H9 (cell line): Measurements from ENCODE around the gene LRRTM2. TPM values are rescaled to one million over a fixed set of nuclear protein-coding genes. Genes with fewer than 3 reads are reported as not detected.
A peak's percentile ranks its signal among the peaks of the same experiment; 100 is the strongest.

Experiments
- DNase-seq: peaks from one replicate; pipeline ENCODE4 v3.0.0-alpha.2; 2017
- H2AFZ ChIP-seq: one replicate; pipeline ENCODE4 v1.6.1; 2013; ENCODE audit warnings: mild to moderate bottlenecking, low read length, control low read depth, moderate library complexity
- H2AK5ac ChIP-seq: 2 replicates; pipeline ENCODE4 v1.6.1; 2013; ENCODE audit warnings: low read length, control low read depth, mixed read lengths; ENCODE audit not compliant: insufficient read length
- H2BK120ac ChIP-seq: one replicate; pipeline ENCODE4 v1.6.1; 2013; ENCODE audit warnings: low read depth, mild to moderate bottlenecking, low read length, control low read depth, inconsistent platforms; ENCODE audit not compliant: poor library complexity, severe bottlenecking
- H2BK12ac ChIP-seq: 2 replicates; pipeline ENCODE4 v1.6.1; 2013; ENCODE audit warnings: low read length, control low read depth, mixed read lengths, low read depth; ENCODE audit not compliant: insufficient read length
- H2BK15ac ChIP-seq: 2 replicates; pipeline ENCODE4 v1.6.1; 2013; ENCODE audit warnings: low read depth, low read length, control low read depth
- H2BK20ac ChIP-seq: one replicate; pipeline ENCODE4 v1.6.1; 2013; ENCODE audit warnings: low read depth, mild to moderate bottlenecking, low read length, control low read depth, inconsistent platforms; ENCODE audit not compliant: poor library complexity, severe bottlenecking
- H2BK5ac ChIP-seq: 2 replicates; pipeline ENCODE4 v1.6.1; 2013; ENCODE audit warnings: low read length, control low read depth, mixed read lengths; ENCODE audit not compliant: insufficient read length
- H3K14ac ChIP-seq: 2 replicates; pipeline ENCODE4 v1.6.1; 2013; ENCODE audit warnings: low read length, control low read depth; ENCODE audit not compliant: insufficient read depth
- H3K18ac ChIP-seq: 2 replicates; pipeline ENCODE4 v1.6.1; 2013; ENCODE audit warnings: low read depth, mild to moderate bottlenecking, mixed read lengths, low read length, control low read depth; ENCODE audit not compliant: insufficient read length
- H3K23ac ChIP-seq: 2 replicates; pipeline ENCODE4 v1.6.1; 2013; ENCODE audit warnings: low read length, control low read depth, mixed read lengths, low read depth; ENCODE audit not compliant: insufficient read length
- H3K23me2 ChIP-seq: 2 replicates; pipeline ENCODE4 v1.6.1; 2013; ENCODE audit warnings: low read depth, mild to moderate bottlenecking, mixed read lengths, low read length, control low read depth; ENCODE audit not compliant: insufficient read length, poor library complexity, severe bottlenecking
- H3K27ac ChIP-seq: 2 replicates; pipeline ENCODE4 v1.5.1; 2013; ENCODE audit warnings: low read length, control low read depth, mixed read lengths, low read depth; ENCODE audit not compliant: insufficient read length
- H3K27me3 ChIP-seq: 2 replicates; pipeline ENCODE4 v1.6.1; 2013; ENCODE audit warnings: low read length, control low read depth, inconsistent platforms; ENCODE audit not compliant: insufficient read depth
- H3K4ac ChIP-seq: 2 replicates; pipeline ENCODE4 v1.6.1; 2013; ENCODE audit warnings: low read depth, mild to moderate bottlenecking, control low read depth, inconsistent platforms, low read length, moderate library complexity
- H3K4me1 ChIP-seq: 2 replicates; pipeline ENCODE4 v1.6.1; 2013; ENCODE audit warnings: low read length, control low read depth, inconsistent platforms; ENCODE audit not compliant: insufficient read depth
- H3K4me2 ChIP-seq: 2 replicates; pipeline ENCODE4 v1.6.1; 2013; ENCODE audit warnings: low read length, control low read depth, mixed read lengths; ENCODE audit not compliant: insufficient read length, insufficient read depth
- H3K56ac ChIP-seq: 2 replicates; pipeline ENCODE4 v1.6.1; 2013; ENCODE audit warnings: low read depth, mild to moderate bottlenecking, mixed read lengths, low read length, control low read depth; ENCODE audit not compliant: insufficient read length
- H3K79me1 ChIP-seq: 2 replicates; pipeline ENCODE4 v1.6.1; 2013; ENCODE audit warnings: low read depth, mild to moderate bottlenecking, moderate library complexity, low read length, control low read depth, inconsistent platforms; ENCODE audit not compliant: insufficient read depth, poor library complexity, severe bottlenecking
- H3K79me2 ChIP-seq: 2 replicates; pipeline ENCODE4 v1.6.1; 2013; ENCODE audit warnings: low read length, control low read depth, inconsistent platforms; ENCODE audit not compliant: insufficient read depth
- H3K9ac ChIP-seq: 2 replicates; pipeline ENCODE4 v1.6.1; 2013; ENCODE audit warnings: low read length, control low read depth, mixed read lengths; ENCODE audit not compliant: insufficient read length; ENCODE audit errors: extremely low read depth
- H3K9me3 ChIP-seq: one replicate; pipeline ENCODE4 v1.6.1; 2013; ENCODE audit warnings: low read depth, low read length, inconsistent platforms; ENCODE audit not compliant: control insufficient read depth
- H3T11ph ChIP-seq: one replicate; pipeline ENCODE4 v1.6.1; 2013; ENCODE audit warnings: mild to moderate bottlenecking, low read length, control low read depth, inconsistent platforms
- H4K20me1 ChIP-seq: one replicate; pipeline ENCODE4 v1.6.1; 2013; ENCODE audit not compliant: control insufficient read depth, insufficient read length, insufficient read depth
- H4K5ac ChIP-seq: 2 replicates; pipeline ENCODE4 v1.6.1; 2013; ENCODE audit warnings: low read depth, mild to moderate bottlenecking, mixed read lengths, low read length, control low read depth; ENCODE audit not compliant: insufficient read length
- H4K8ac ChIP-seq: replicated peaks from 2 replicates; pipeline ENCODE4 v1.6.1; 2013; ENCODE audit warnings: low read length, control low read depth, mixed read lengths, low read depth; ENCODE audit not compliant: insufficient read length
- H4K91ac ChIP-seq: 2 replicates; pipeline ENCODE4 v1.6.1; 2013; ENCODE audit warnings: low read depth, mild to moderate bottlenecking, moderate library complexity, mixed read lengths, low read length, control low read depth; ENCODE audit not compliant: insufficient read length
- H3K27ac Mint-ChIP-seq, 3 experiments: 2 replicates in 2 of 3; 3 replicates in 1 of 3; pipeline ENCODE4 v1.8.0; 2020 to 2021; ENCODE audit warnings: mixed read lengths in 3 of 3, mild to moderate bottlenecking in 1 of 3, moderate library complexity in 1 of 3
- H3K27me3 Mint-ChIP-seq: 2 replicates; pipeline ENCODE4 v1.8.0; 2021; ENCODE audit warnings: low read depth, mild to moderate bottlenecking, moderate library complexity, mixed read lengths
- H3K36me3 Mint-ChIP-seq, 3 experiments: 2 replicates in 2 of 3; 3 replicates in 1 of 3; pipeline ENCODE4 v1.8.0; 2020 to 2021; ENCODE audit warnings: low read depth in 3 of 3, mixed read lengths in 3 of 3; ENCODE audit not compliant: insufficient read depth in 1 of 3
- H3K4me1 Mint-ChIP-seq, 2 experiments: 2 replicates each; pipeline ENCODE4 v1.8.0; 2020; ENCODE audit warnings: mixed read lengths in 2 of 2
- H3K4me3 Mint-ChIP-seq, 2 experiments: 2 replicates in 1 of 2; 3 replicates in 1 of 2; pipeline ENCODE4 v1.8.0; 2020 to 2021; ENCODE audit warnings: mild to moderate bottlenecking in 2 of 2, mixed read lengths in 2 of 2, moderate library complexity in 1 of 2
- H3K9me3 Mint-ChIP-seq, 2 experiments: 2 replicates in 1 of 2; 3 replicates in 1 of 2; pipeline ENCODE4 v1.8.0; 2020; ENCODE audit warnings: mild to moderate bottlenecking in 2 of 2, mixed read lengths in 2 of 2, moderate library complexity in 1 of 2
- WGBS: extraction: QIAGEN DNeasy Blood & Tissue Kit; methylation state at CpG from one replicate; pipeline ENCODE4 v1.1.7; 2013; ENCODE audit warnings: missing lambda C conversion rate, low lambda C conversion rate, mixed read lengths; ENCODE audit not compliant: insufficient read length; ENCODE audit errors: extremely low coverage; 5-methylcytosine and 5-hydroxymethylcytosine counted together
- total RNA-seq: library from RNA; stranded (reverse); gene quantifications from 2 replicates; pipeline ENCODE4 v1.2.1, GENCODE V29; 2021
- TF ChIP-seq, protein P1 (sequence below): fragments of 200-600 bp; sonication (generic); conservative IDR thresholded peaks from 3 replicates; pipeline ENCODE4 v1.8.0; 2021; ENCODE audit warnings: antibody characterized with exemption, mild to moderate bottlenecking

Gene LRRTM2
- total RNA-seq, 1 experiment from 2014 or later, result not detected

GRCh38 chr5:138850865-138851435 lies 24.2 kb downstream of the LRRTM2 start:
- H2BK12ac ChIP-seq, result no peak overlapping the region
- DNase-seq, result no peak
- WGBS, result no CpG with 5 or more reads among the region's 2 CpGs
- no peak overlapping the region for H2BK5ac ChIP-seq
- H4K91ac ChIP-seq, result no peak overlapping the region
- H4K5ac ChIP-seq, result no peak overlapping the region
- no peak overlapping the region for H3K23ac ChIP-seq
- 0 out of 7 replicates have a peak, but pooled peaks cover 0 to 7% (median 0%) of the 10 kb centered on the region in 3 experiments for H3K36me3 Mint-ChIP-seq
- no peak overlapping the region for H3K4me2 ChIP-seq
- no peaks in the 10 kb centered on the region for H3K23me2 ChIP-seq
- H3K79me2 ChIP-seq, result no peaks in the 10 kb centered on the region; the same call in 1 of the 2 replicates
- peak overlapping the region in 2 of 3 experiments; percentile 54 to 59; a peak in 1 of 7 replicates for H3K27ac Mint-ChIP-seq
- H3K4me1 Mint-ChIP-seq, result peaks cover 48 to 55% of the 10 kb centered on the region in 2 experiments
- H2BK120ac ChIP-seq, result no peak overlapping the region
- H2AK5ac ChIP-seq, result no peak overlapping the region
- no peak overlapping the region for H4K8ac ChIP-seq
- no peaks in the 10 kb centered on the region for H3K9me3 ChIP-seq
- no peaks in the 10 kb centered on the region for H3K27me3 ChIP-seq
- H3K4me1 ChIP-seq, result no peaks in the 10 kb centered on the region; the same call in 1 of the 2 replicates
- H3K27ac ChIP-seq, result no peak overlapping the region
- TF ChIP-seq, protein P1, sequence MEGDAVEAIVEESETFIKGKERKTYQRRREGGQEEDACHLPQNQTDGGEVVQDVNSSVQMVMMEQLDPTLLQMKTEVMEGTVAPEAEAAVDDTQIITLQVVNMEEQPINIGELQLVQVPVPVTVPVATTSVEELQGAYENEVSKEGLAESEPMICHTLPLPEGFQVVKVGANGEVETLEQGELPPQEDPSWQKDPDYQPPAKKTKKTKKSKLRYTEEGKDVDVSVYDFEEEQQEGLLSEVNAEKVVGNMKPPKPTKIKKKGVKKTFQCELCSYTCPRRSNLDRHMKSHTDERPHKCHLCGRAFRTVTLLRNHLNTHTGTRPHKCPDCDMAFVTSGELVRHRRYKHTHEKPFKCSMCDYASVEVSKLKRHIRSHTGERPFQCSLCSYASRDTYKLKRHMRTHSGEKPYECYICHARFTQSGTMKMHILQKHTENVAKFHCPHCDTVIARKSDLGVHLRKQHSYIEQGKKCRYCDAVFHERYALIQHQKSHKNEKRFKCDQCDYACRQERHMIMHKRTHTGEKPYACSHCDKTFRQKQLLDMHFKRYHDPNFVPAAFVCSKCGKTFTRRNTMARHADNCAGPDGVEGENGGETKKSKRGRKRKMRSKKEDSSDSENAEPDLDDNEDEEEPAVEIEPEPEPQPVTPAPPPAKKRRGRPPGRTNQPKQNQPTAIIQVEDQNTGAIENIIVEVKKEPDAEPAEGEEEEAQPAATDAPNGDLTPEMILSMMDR, result no peak
- no peak overlapping the region for H2AFZ ChIP-seq
- H3K4me3 Mint-ChIP-seq, result no peak overlapping the region
- H3K14ac ChIP-seq, result no peak overlapping the region
- H2BK15ac ChIP-seq, result no peak overlapping the region
- H3K79me1 ChIP-seq, result peaks cover 4% of the 10 kb centered on the region
- H4K20me1 ChIP-seq, result no peaks in the 10 kb centered on the region
- no peak overlapping the region for H3K4ac ChIP-seq
- no peaks in the 10 kb centered on the region for H3K27me3 Mint-ChIP-seq
- H2BK20ac ChIP-seq, result no peak overlapping the region
- no peak overlapping the region for H3K56ac ChIP-seq
- no peak overlapping the region for H3K9ac ChIP-seq
- H3K9me3 Mint-ChIP-seq, result no peaks in the 10 kb centered on the region
- H3K18ac ChIP-seq, result no peak overlapping the region
- H3T11ph ChIP-seq, result no peak overlapping the region
